Activated CD8-positive, alpha-beta memory T cell treated with anti-CD3 and anti-CD28 coated beads, Interleukin-2, amount 10 ng/mL, durations not matched to agents 7 days and 5 days (primary cell): ENCODE data around the gene UBC. TPM values are rescaled to one million over a fixed set of nuclear protein-coding genes. Genes with fewer than 3 reads are reported as not detected.
"Not testable (repeated sequence)": the region's sequence is repeated elsewhere in the genome, so short reads cannot be mapped to it uniquely, and the experiment has no call there.

Experiments used
- ATAC-seq: fragments of 150-1000 bp; cut with Tn5 transposase; one replicate; pipeline ENCODE4 v1.10.0; 2021; ENCODE audit warnings: moderate library complexity
- CTCF ChIA-PET: fragments of 350-600 bp; sonication (Branson Sonifier 250); formaldehyde crosslinking; loops from one replicate; lab custom pipeline; 2021; ENCODE audit warnings: antibody characterized with exemption; lab: Charles Lee
- DNase-seq: peaks from one replicate; pipeline ENCODE4 v3.0.0-alpha.2; 2020
- H3K27ac Mint-ChIP-seq: one replicate; pipeline ENCODE4 v1.8.0; 2021; ENCODE audit warnings: mild to moderate bottlenecking, mixed read lengths
- H3K27me3 Mint-ChIP-seq: one replicate; pipeline ENCODE4 v1.8.0; 2021; ENCODE audit warnings: mixed read lengths
- H3K36me3 Mint-ChIP-seq: one replicate; pipeline ENCODE4 v1.8.0; 2021; ENCODE audit warnings: mild to moderate bottlenecking, mixed read lengths
- H3K4me1 Mint-ChIP-seq: one replicate; pipeline ENCODE4 v1.8.0; 2021; ENCODE audit warnings: mixed read lengths
- H3K4me3 Mint-ChIP-seq: one replicate; pipeline ENCODE4 v1.8.0; 2021; ENCODE audit warnings: mild to moderate bottlenecking, moderate library complexity, mixed read lengths
- H3K9me3 Mint-ChIP-seq: one replicate; pipeline ENCODE4 v1.8.0; 2022; ENCODE audit warnings: low read depth, mixed read lengths
- total RNA-seq, 2 experiments: library from RNA; stranded (reverse); gene quantifications; one replicate each; pipeline ENCODE4 v1.2.3, GENCODE V29; 2021

Gene UBC
- total RNA-seq, 2 experiments from 2014 or later, result 1,159 to 1,188 TPM

DNA sequence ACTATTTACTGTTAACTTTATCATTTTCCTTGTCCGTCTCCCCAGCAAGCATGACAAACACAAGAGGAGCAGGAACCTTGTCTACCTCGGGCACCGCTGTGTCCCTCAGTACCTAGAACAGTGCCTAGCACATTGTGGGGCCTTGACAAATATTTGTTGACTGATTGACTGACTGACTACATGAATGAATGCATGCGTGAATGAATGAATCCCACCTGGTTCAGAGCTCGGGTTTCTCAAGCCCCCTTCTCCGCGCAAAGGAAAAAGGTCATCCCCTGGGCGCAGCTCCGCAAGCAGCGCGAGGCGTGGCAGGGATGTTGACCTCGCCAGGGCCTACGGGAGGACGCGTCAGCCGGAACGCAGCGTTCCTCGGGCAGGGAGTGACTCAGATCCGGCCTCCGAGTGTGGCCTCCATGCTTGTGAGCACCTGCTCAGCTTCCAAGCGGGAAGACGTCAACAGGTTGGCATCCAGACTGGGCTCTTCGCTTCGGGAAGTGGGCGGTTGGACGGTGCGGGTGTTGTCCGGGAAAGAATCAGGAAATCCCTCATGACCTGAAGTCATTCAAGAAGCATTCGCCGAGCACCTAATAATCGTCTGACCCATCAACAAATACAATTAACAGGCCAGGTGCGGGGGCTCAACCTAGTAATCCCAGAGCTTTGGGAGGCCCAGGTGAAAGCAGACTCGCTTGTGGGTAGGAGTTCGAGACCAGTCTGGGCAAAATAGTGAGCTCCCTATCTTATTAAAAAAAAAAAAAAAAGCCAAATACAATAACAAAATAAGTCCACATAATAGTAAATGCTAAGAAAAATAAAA lies 13.9 kb upstream of the UBC start:
- H3K27ac Mint-ChIP-seq, result peak overlapping the region; percentile 93
- peaks cover 24% of the 10 kb centered on the region for H3K4me1 Mint-ChIP-seq
- CTCF ChIA-PET, result interaction anchor here (1.3 to 25.8 kb wide), 7 partner anchors 10 to 66 kb away, joined by 3 to 553 read pairs (median 7); partner anchors contain the start of gene UBC
- no peaks in the 10 kb centered on the region for H3K27me3 Mint-ChIP-seq
- ATAC-seq (peak; percentile 60), DNase-seq (peak; percentile 65)
- H3K9me3 Mint-ChIP-seq, result no peaks in the 10 kb centered on the region
- H3K36me3 Mint-ChIP-seq, result peaks cover 3% of the 10 kb centered on the region
- H3K4me3 Mint-ChIP-seq, result peak overlapping the region; percentile 79

DNA sequence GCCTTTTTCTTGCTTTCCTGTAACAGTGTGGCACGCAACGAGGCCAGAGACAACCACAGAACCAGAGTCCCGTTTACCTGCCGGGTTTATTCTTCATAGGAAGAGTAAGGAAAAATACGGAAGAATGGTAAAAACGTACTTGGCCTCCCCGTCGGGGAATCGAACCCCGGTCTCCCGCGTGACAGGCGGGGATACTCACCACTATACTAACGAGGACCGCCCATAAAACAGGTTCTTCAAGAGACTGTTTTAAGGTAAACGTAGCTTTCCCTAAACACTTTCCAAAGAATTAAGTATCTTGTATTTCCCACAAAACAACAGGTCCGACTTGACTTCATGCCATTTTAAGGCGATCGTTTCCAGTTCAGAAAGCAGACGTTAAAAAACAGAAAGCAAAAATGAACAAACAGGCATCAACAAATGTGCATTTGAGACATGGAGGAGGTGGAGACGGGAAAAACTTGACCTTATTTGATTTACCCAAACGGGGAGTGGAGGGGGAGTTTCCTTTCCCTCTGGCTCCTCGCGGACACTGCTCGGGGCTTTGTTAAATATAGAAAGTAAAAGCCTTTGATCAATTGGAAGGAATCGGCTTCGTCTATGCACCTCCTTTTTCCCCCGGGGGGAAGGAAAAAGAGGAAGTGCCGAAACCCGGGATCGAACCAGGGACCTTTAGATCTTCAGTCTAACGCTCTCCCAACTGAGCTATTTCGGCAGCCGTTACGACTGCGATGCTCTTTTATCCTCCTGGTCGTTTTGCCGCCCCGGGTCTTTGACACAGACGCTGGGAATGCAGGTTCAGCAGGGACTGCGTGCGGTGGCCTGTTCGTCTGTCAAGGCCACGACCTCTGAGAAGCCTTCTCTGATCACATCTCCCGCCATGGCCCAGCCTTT lies 13.0 kb upstream of the UBC start:
- Mint-ChIP-seq H3K36me3 (peaks cover 3% of the 10 kb centered on the region), H3K27ac (peak overlapping the region; percentile 93), H3K9me3 (no peaks in the 10 kb centered on the region), H3K27me3 (no peaks in the 10 kb centered on the region), H3K4me3 (peak overlapping the region; percentile 79), H3K4me1 (peaks cover 27% of the 10 kb centered on the region)
- ATAC-seq (peak; percentile 92), DNase-seq (peak; percentile 96)
- CTCF ChIA-PET, result interaction anchor here (0.5 to 25.8 kb wide), 8 partner anchors 9 to 67 kb away, joined by 3 to 553 read pairs (median 6); partner anchors contain the start of gene UBC

DNA sequence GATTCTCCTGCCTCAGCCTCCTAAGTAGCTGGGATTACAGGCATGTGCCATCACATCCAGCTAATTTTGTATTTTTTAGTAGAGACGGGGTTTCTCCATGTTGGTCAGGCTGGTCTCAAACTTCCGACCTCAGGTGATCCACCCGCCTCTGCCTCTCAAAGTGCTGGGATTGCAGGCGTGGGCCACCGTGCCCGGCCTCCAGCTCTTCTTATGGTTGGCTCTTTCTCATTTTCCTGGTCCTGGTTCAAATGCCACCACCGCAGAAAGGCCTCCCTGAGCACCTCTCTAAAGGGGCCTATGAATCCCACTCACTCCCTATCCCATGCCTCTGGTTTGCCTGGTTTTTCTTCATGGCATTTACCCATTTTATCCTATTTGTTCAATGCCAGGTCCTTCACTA lies 11.3 kb upstream of the UBC start:
- ATAC-seq, DNase-seq, H3K4me3 Mint-ChIP-seq, H3K27me3 Mint-ChIP-seq, H3K27ac Mint-ChIP-seq, H3K9me3 Mint-ChIP-seq, H3K36me3 Mint-ChIP-seq: not testable (repeated sequence)
- CTCF ChIA-PET, result interaction anchor here (3.8 to 25.8 kb wide), 2 partner anchors 8 to 15 kb away, joined by 20 to 553 read pairs; no protein-coding TSS in a partner anchor
- H3K4me1 Mint-ChIP-seq, result peaks cover 43% of the 10 kb centered on the region

DNA sequence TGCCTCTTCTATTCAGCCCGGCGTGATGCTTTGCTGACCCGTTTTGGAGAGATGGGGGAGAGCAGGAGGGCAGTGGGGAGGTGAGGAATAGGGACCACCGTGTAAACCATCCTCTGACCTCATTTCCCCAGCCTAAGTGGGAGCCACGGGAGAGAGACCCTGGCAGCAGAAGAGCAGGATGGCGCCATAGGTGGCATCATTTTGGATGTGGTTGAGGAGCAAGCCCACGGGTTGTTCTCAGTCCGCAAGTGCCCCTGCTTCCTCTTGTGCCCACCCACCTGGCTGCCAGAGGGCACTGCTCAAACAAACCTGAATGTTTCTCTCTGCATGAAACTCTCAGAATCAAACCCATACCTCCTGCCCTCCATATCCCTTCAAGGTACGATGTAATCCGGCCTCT lies 10.7 kb upstream of the UBC start:
- Mint-ChIP-seq H3K9me3 (no peaks in the 10 kb centered on the region), H3K27ac (peak overlapping the region; percentile 35), H3K36me3 (peaks cover 3% of the 10 kb centered on the region), H3K27me3 (no peaks in the 10 kb centered on the region), H3K4me1 (peaks cover 47% of the 10 kb centered on the region), H3K4me3 (no peak overlapping the region)
- CTCF ChIA-PET, result interaction anchor here (3.8 to 25.8 kb wide), 2 partner anchors 7 to 16 kb away, joined by 20 to 553 read pairs; no protein-coding TSS in a partner anchor
- no peak for DNase-seq
- ATAC-seq, result no peak

DNA sequence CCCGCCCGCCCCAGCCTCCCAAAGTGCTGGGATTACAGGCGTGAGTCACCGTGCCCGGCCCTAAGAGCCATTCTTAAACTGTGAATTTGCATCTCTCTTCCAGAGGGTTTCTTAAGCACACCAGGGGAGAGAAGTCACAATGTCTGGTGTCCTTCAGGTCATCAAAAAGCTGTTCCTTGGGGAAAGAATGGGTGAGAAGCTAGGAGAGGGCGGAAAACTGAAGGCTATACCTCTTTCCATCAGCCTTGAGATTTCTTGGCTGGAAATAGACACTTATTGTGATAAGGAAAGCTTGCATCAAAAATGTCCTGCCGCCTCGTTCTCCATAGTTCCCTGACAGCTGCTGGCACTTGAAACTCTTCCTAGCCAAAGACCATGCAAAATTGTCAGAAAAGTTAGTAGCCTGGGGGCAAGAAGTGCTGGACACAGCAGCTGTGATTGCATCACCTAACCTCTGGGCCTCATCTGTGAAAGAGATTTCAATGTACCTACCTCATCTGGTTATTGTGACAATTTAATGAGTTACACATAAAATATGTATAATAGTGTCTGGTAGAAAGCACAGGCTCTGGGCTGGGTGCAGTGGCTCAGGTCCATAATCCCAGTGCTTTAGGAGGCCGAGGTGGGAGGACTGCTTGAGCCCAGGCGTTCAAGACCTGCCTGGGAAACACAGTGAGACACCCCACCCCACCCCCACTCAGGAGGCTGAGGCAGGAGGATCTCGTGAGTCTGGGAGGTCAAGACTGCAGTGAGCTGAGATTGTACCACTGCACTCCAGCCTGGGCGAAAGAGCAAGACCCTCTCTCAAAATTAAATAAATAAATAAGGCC lies 9.7 kb upstream of the UBC start:
- Mint-ChIP-seq H3K4me1 (peaks cover 55% of the 10 kb centered on the region), H3K9me3 (no peaks in the 10 kb centered on the region), H3K4me3 (no peak overlapping the region), H3K27ac (no peak overlapping the region), H3K27me3 (no peaks in the 10 kb centered on the region), H3K36me3 (peaks cover 3% of the 10 kb centered on the region)
- DNase-seq (no peak), ATAC-seq (no peak)
- CTCF ChIA-PET, result interaction anchor here (1.6 to 25.8 kb wide), 2 partner anchors 17 kb away, joined by 5 to 553 read pairs; no protein-coding TSS in a partner anchor

DNA sequence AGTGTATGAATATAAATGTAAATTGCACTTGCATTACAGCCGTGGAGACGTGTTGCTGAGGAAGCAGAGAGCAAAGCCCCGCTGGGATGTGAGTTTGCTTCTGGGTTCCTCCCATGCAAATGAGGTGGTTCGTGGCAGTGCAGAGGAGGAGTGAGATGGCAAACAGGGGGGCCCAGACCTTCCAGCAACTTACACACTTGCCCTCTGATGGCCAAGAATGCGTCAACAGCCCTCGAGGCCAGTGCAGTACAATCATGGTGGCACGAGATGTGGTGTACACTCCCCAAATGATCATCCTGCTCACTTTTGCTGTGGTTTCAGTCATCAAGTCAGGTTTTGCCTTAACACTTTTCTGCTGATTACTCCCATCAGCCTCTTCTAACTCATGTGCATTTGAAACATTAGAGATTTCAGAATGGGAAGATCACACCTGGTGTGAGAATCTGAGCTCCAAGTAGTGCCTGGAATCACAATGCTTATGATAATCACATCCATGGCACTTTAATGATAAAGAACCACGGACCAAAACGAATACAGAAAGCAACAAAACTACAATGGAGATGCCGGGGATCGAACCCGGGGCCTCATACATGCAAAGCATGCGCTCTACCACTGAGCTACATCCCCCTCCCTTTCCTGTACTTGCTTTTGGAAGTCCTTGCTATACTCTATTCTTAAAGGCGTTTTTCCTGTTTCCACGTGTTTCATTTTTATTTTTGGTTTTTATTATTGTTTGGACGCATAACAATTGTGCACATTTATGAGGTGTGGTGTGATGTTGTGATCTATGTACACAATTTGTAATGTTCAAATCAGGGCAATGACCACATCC lies 7.0 kb upstream of the UBC start:
- no peaks in the 10 kb centered on the region for H3K36me3 Mint-ChIP-seq
- H3K27me3 Mint-ChIP-seq, result no peaks in the 10 kb centered on the region
- H3K4me1 Mint-ChIP-seq, result peaks cover 63% of the 10 kb centered on the region
- peak overlapping the region; percentile 100 for H3K27ac Mint-ChIP-seq
- peak overlapping the region; percentile 80 for H3K4me3 Mint-ChIP-seq
- ATAC-seq (peak; percentile 54), DNase-seq (peak; percentile 94)
- CTCF ChIA-PET, result interaction anchor here (6.9 to 25.8 kb wide), 2 partner anchors 14 to 20 kb away, joined by 60 to 553 read pairs; no protein-coding TSS in a partner anchor
- H3K9me3 Mint-ChIP-seq, result no peaks in the 10 kb centered on the region

DNA sequence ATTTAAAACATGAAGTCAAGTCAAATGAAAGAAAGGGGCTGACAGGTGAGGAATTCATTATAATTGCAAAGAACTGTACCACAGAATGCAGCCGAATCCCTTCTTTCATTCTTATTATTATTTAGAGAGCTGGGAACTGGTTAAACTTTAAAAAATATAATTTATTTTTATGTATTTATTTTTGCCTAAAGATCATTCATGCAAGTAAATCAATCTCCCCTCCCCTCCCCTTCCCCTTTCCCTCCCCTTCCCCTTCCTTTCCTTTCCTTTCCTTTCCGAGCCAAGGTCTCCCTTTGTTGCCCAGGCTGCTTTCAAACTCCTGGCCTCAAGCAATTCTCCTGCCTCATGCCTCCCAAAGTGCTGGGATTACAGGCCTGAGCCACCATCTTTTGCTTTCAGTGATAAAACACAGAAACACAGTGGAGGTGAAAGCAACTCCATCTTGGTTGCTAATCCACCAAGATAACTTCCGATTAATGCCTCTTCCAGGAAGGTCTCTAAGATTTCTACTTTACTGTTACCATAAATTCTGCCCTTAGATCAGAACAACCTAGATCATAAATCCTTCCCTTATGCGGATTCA lies 6.0 kb upstream of the UBC start:
- DNase-seq, result no peak
- CTCF ChIA-PET, result interaction anchor here (1.6 to 25.8 kb wide), 5 partner anchors 7 to 21 kb away, joined by 5 to 553 read pairs (median 20); no protein-coding TSS in a partner anchor
- H3K27ac Mint-ChIP-seq, result peak overlapping the region; percentile 100
- H3K4me1 Mint-ChIP-seq, result peaks cover 69% of the 10 kb centered on the region
- H3K9me3 Mint-ChIP-seq, result no peaks in the 10 kb centered on the region
- H3K27me3 Mint-ChIP-seq, result no peaks in the 10 kb centered on the region
- H3K36me3 Mint-ChIP-seq, result no peaks in the 10 kb centered on the region
- peak overlapping the region; percentile 80 for H3K4me3 Mint-ChIP-seq
- ATAC-seq, result no peak

DNA sequence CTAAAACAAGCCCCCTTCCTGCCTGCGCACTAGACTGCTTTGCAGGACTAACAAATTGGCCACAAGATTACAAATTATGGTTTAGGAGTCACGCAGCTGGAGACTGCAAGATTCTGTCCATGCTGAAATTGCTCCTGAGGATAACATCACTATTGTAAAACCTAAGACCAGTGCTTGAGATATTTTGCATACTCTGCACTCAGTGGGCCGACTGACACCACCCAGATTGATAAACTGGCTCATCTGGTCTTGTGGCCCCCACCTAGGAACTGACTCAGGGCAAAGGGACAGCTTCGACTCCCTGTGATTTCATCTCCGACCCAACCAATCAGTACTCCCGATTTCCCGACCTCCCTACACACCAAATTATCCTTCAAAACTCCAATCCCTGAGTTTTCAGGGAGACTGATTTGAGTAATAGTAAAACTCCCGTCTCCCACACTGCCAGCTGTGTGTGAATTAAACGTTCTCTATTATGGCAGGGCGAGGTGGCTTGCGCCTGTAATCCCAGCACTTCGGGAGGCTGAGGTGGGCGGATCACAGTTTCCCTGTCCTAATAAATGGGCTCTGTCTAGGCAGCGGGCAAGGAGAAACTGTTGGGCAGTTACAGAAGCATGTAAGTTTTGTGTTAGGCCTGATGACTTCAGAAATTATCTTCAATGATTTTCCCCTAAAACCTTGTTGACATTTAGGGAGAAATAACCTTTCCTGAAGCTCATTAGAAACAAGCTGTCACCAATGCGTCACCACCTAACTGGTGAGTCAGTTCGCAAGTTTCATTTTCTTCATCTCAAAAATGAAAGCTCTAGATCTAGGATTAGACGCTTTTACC lies 5.3 kb upstream of the UBC start:
- peak overlapping the region; percentile 100 for H3K27ac Mint-ChIP-seq
- H3K36me3 Mint-ChIP-seq, result no peaks in the 10 kb centered on the region
- peak overlapping the region; percentile 80 for H3K4me3 Mint-ChIP-seq
- peaks cover 71% of the 10 kb centered on the region for H3K4me1 Mint-ChIP-seq
- ATAC-seq (peak; percentile 10), DNase-seq (peak; percentile 76)
- H3K9me3 Mint-ChIP-seq, result no peaks in the 10 kb centered on the region
- no peaks in the 10 kb centered on the region for H3K27me3 Mint-ChIP-seq
- CTCF ChIA-PET, result interaction anchor here (1.6 to 25.8 kb wide), 5 partner anchors 7 to 21 kb away, joined by 5 to 553 read pairs (median 20); no protein-coding TSS in a partner anchor

DNA sequence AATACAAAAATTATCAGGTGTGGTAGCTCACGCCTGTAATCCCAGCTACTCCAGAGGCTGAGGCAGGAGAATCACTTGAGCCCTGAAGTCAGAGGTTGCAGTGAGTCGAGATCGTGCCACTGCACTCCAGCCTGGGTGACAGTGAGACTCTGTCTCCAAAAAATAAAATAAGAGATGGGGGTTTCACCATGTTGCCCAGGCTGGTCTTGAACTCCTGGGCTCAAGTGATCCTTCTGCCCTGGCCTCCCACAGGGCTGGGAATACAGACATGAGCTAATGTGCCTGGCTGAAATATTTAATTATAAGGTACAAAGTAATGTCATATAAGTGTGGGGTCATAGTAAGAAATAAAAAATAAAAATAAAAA lies 4.2 kb upstream of the UBC start:
- CTCF ChIA-PET, result interaction anchor here (1.6 to 25.8 kb wide), 4 partner anchors 9 to 22 kb away, joined by 5 to 553 read pairs (median 40); no protein-coding TSS in a partner anchor
- H3K27ac Mint-ChIP-seq, result peak overlapping the region; percentile 100
- H3K4me3 Mint-ChIP-seq, result peak overlapping the region; percentile 98
- not testable (repeated sequence) for ATAC-seq, H3K9me3 Mint-ChIP-seq, DNase-seq, H3K27me3 Mint-ChIP-seq, H3K36me3 Mint-ChIP-seq
- peaks cover 75% of the 10 kb centered on the region for H3K4me1 Mint-ChIP-seq

DNA sequence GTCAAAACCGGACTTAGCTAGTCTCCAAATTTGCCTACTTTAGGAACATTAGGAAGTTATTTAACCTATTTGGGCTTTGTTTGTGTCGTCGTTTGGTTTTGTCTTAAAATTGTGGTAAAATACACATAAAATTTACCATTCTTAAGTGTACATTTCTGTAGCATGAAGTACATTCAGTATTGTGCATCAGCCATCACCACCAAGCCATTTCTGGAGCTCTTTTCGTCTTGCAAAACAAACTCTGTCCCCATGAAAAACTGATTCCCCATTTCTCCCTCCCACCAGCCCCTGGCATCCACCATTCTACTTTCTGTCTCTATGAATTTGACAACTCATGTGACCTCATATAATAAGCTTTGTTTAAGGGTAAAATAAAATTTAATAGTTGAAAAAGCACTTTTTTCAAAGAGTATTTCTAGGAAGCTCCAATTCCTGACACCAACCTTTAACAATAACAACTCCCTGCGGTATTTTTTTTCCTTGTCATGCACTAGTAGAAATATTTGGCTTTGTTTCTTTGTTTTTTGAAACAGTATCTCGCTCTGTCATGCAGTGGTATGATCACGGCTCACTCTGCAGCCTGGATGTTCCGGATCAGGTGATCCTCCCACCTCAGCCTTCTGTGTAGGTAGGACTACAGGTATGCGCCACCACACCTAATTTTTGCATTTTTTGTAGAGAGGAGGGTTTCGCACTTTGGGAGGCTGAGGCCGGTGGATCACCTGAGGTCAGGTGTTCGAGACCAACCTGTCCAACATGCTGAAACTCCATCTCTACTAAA lies 3.6 kb upstream of the UBC start:
- H3K4me1 Mint-ChIP-seq, result peaks cover 81% of the 10 kb centered on the region
- CTCF ChIA-PET, result interaction anchor here (5.1 to 25.8 kb wide), 3 partner anchors 9 to 23 kb away, joined by 20 to 553 read pairs (median 60); no protein-coding TSS in a partner anchor
- no peak for DNase-seq
- no peaks in the 10 kb centered on the region for H3K9me3 Mint-ChIP-seq
- peak overlapping the region; percentile 100 for H3K27ac Mint-ChIP-seq
- H3K27me3 Mint-ChIP-seq, result peaks cover 4% of the 10 kb centered on the region
- H3K4me3 Mint-ChIP-seq, result peak overlapping the region; percentile 98
- H3K36me3 Mint-ChIP-seq, result peaks cover 15% of the 10 kb centered on the region
- no peak for ATAC-seq
